ENCODE data around the gene CHAC1.

Gene CHAC1

DNA sequence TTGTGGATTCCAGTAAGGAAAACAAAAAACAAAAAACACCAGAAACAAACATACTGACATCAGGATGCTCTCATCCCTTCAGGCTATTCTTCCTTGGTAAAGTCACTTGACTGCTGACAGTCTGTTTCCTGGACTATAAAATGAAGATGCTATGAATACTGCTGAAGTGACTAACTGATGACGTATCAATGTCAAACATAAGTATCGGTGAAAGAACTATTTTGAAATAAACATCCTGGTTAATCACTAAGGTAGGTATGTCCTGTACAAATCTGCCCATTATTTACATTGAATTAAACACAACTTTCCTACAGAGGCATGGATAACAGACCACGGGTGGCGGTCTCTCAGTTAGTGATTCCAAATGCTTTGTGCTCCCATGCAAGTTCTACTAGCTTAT, 45.9 kb downstream of the CHAC1 start:
- TF ChIP-seq, protein P1, sequence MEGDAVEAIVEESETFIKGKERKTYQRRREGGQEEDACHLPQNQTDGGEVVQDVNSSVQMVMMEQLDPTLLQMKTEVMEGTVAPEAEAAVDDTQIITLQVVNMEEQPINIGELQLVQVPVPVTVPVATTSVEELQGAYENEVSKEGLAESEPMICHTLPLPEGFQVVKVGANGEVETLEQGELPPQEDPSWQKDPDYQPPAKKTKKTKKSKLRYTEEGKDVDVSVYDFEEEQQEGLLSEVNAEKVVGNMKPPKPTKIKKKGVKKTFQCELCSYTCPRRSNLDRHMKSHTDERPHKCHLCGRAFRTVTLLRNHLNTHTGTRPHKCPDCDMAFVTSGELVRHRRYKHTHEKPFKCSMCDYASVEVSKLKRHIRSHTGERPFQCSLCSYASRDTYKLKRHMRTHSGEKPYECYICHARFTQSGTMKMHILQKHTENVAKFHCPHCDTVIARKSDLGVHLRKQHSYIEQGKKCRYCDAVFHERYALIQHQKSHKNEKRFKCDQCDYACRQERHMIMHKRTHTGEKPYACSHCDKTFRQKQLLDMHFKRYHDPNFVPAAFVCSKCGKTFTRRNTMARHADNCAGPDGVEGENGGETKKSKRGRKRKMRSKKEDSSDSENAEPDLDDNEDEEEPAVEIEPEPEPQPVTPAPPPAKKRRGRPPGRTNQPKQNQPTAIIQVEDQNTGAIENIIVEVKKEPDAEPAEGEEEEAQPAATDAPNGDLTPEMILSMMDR (IDR thresholded peaks at IDR 0.05; ENCODE audit: low read length) = no peak
- TF ChIP-seq EZH2 (IDR thresholded peaks at IDR 0.05; ENCODE audit: borderline replicate concordance, low read length) = no peak
- Histone ChIP-seq H3K4me3 (ENCODE audit: low read depth, low read length, poor library complexity, severe bottlenecking) (no peak overlapping the region), H3K4me2 (ENCODE audit: low read length) (no peak overlapping the region), H3K9ac (ENCODE audit: low read length) (no peak overlapping the region), H3F3A (ENCODE audit: insufficient read depth, low read length) (no peaks in the 10 kb centered on the region), H2AFZ (ENCODE audit: low read length) (no peak overlapping the region), H3K27me3 (ENCODE audit: insufficient read depth, low read length) (no peaks in the 10 kb centered on the region), H4K20me1 (ENCODE audit: insufficient read depth, low read length) (no peaks in the 10 kb centered on the region), H3K4me1 (ENCODE audit: insufficient read depth, low read length, severe bottlenecking) (no peaks in the 10 kb centered on the region), H3K27ac (ENCODE audit: low read depth, low read length, poor library complexity, severe bottlenecking) (no peak overlapping the region), H3K9me3 (ENCODE audit: low read length) (no peaks in the 10 kb centered on the region), H3K9me2 (ENCODE audit: low read depth, low read length) (no peaks in the 10 kb centered on the region), H3K36me3 (ENCODE audit: insufficient read depth, low read length) (peaks cover 68% of the 10 kb centered on the region; the same call in 1 of the 2 replicates), H3K79me2 (ENCODE audit: insufficient read depth, low read length) (no peaks in the 10 kb centered on the region)

GRCh38 chr15:41001524-41002214, 48.4 kb downstream of the CHAC1 start:
- H4K20me1 ChIP-seq (ENCODE audit: insufficient read depth, low read length) = no peaks in the 10 kb centered on the region
- no peaks in the 10 kb centered on the region for H3K9me3 ChIP-seq (ENCODE audit: low read length)
- H2AFZ ChIP-seq (ENCODE audit: low read length) = no peak overlapping the region
- H3K4me2 ChIP-seq (ENCODE audit: low read length) = no peak overlapping the region
- H3K9me2 ChIP-seq (ENCODE audit: low read depth, low read length) = no peaks in the 10 kb centered on the region
- H3F3A ChIP-seq (ENCODE audit: insufficient read depth, low read length) = no peaks in the 10 kb centered on the region
- TF ChIP-seq, protein P1 (IDR thresholded peaks at IDR 0.05; ENCODE audit: low read length) = no peak
- TF ChIP-seq EZH2 (IDR thresholded peaks at IDR 0.05; ENCODE audit: borderline replicate concordance, low read length) = no peak
- H3K36me3 ChIP-seq (ENCODE audit: insufficient read depth, low read length) = peaks cover 67% of the 10 kb centered on the region; the same call in 1 of the 2 replicates
- no peak overlapping the region for H3K9ac ChIP-seq (ENCODE audit: low read length)
- H3K4me1 ChIP-seq (ENCODE audit: insufficient read depth, low read length, severe bottlenecking) = no peaks in the 10 kb centered on the region
- no peaks in the 10 kb centered on the region for H3K27me3 ChIP-seq (ENCODE audit: insufficient read depth, low read length)
- no peaks in the 10 kb centered on the region for H3K79me2 ChIP-seq (ENCODE audit: insufficient read depth, low read length)
- no peak overlapping the region for H3K27ac ChIP-seq (ENCODE audit: low read depth, low read length, poor library complexity, severe bottlenecking)
- H3K4me3 ChIP-seq (ENCODE audit: low read depth, low read length, poor library complexity, severe bottlenecking) = no peak overlapping the region

- Histone ChIP-seq H3F3A (ENCODE audit: insufficient read depth, low read length) (no peaks in the 10 kb centered on the region), H3K4me2 (ENCODE audit: low read length) (no peak overlapping the region), H2AFZ (ENCODE audit: low read length) (no peak overlapping the region), H4K20me1 (ENCODE audit: insufficient read depth, low read length) (no peaks in the 10 kb centered on the region), H3K9me2 (ENCODE audit: low read depth, low read length) (no peaks in the 10 kb centered on the region), H3K9ac (ENCODE audit: low read length) (no peak overlapping the region), H3K27ac (ENCODE audit: low read depth, low read length, poor library complexity, severe bottlenecking) (no peak overlapping the region), H3K4me1 (ENCODE audit: insufficient read depth, low read length, severe bottlenecking) (no peaks in the 10 kb centered on the region), H3K27me3 (ENCODE audit: insufficient read depth, low read length) (no peaks in the 10 kb centered on the region), H3K9me3 (ENCODE audit: low read length) (no peaks in the 10 kb centered on the region), H3K36me3 (ENCODE audit: insufficient read depth, low read length) (peaks cover 57% of the 10 kb centered on the region; the same call in 1 of the 2 replicates), H3K79me2 (ENCODE audit: insufficient read depth, low read length) (no peaks in the 10 kb centered on the region), H3K4me3 (ENCODE audit: low read depth, low read length, poor library complexity, severe bottlenecking) (no peak overlapping the region)
- TF ChIP-seq, protein P1 (IDR thresholded peaks at IDR 0.05; ENCODE audit: low read length) = no peak
- TF ChIP-seq EZH2 (IDR thresholded peaks at IDR 0.05; ENCODE audit: borderline replicate concordance, low read length) = no peak
These were observed 51.2 kb downstream of the CHAC1 start for GRCh38 chr15:41004490-41004889.
